Activated CD8-positive, alpha-beta memory T cell treated with anti-CD3 and anti-CD28 coated beads, Interleukin-2, amount 50 U/mL, for 24 hours (primary cell): ENCODE data around the gene CLRN2.

Source experiments
- DNase-seq: peaks from one replicate; pipeline ENCODE4 v3.0.0-alpha.2; 2020; ENCODE audit errors: extremely low read depth

Gene CLRN2, protein sequence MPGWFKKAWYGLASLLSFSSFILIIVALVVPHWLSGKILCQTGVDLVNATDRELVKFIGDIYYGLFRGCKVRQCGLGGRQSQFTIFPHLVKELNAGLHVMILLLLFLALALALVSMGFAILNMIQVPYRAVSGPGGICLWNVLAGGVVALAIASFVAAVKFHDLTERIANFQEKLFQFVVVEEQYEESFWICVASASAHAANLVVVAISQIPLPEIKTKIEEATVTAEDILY

DNA sequence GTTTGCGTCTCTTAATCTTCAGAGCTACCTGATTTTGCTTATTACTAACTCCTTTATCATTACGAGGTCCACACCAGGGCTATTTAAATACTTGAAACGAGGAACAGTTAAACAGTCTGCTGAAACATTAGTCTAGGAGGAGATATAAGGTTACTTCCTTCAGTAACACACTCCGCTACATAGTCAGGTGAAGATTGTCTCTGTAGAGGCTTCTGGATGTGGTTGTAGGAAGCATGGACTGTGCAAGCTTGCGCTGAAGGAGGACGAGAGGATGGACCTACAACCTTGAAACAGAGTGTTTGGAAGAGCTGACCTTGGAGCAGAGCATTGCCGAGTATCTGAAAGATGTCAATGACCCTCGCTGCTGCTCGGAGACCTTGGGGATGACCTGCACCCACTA is at the start of gene CLRN2:
Gene CLRN2 (plus strand): TSS at position 301 of the 400 bp plus-strand sequence. CDS start 102 bp downstream, outside the sequence.
- no peak for DNase-seq

DNA sequence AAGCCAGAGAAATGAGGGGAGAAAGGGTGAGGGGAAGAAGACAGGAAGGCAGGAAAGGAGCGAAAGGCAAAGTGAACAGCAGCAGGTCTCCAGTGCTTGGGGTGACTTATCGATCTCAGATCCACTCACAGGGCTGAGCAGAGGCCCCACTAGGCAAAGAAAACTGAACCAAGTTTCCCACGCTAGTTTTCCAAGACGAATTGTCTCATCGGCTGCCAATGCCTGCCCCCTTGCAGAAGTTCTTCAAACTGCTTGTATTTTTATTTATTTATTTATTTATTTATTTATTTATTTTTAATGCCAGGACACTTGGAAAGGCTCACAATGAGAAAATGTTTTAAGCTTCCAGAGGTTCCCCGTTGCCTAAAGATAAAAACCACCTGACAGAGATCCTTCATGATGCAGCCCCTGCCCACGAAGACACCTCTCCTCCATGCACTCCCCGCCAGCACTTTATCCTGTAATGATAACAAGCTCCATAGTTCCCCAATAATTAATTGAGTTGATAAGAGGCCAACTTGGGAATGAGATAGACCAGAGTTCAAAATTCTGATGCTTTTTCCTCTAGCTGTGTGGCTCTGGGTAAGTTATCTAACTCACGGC is 46.2 kb upstream of the CLRN2 start:
- DNase-seq = no peak

DNA sequence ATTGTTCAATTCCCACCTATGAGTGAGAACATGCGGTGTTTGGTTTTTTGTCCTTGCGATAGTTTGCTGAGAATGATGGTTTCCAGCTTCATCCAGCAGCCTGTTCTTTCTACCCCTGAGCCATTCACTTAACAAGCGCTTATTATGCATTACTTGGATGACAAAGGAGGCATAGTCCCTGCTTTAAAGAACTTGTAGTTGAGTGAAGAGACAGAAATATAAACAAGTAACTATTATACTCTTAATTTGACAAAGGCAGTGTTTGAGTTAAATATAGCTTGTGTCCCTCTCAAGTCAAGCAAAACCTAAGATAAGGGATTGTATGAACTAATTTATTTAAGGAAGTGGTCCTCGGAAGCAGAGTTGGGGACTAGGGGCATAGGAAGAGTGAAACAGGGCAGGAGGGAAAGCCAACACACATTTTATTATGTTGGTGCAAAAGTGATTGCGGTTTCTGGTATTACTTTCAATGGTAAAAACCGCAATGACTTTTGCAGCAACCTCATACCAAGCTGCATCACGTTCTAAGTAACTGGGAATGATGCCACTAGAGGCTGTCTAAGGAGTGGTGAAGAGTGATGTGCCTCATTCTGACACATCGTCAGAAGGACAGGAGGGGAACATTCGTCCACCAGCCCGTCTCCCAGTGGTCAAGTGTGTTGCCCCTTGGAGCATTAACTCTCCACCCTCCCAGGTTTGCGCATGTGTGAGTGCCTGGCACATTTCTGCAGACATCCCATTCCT is 44.9 kb upstream of the CLRN2 start:
- DNase-seq = no peak

- no peak for DNase-seq
These were observed 39.5 kb upstream of the CLRN2 start for GRCh38 chr4:17475481-17475880.

- DNase-seq = no peak
These were observed 38.1 kb upstream of the CLRN2 start for GRCh38 chr4:17476853-17477252.

DNA sequence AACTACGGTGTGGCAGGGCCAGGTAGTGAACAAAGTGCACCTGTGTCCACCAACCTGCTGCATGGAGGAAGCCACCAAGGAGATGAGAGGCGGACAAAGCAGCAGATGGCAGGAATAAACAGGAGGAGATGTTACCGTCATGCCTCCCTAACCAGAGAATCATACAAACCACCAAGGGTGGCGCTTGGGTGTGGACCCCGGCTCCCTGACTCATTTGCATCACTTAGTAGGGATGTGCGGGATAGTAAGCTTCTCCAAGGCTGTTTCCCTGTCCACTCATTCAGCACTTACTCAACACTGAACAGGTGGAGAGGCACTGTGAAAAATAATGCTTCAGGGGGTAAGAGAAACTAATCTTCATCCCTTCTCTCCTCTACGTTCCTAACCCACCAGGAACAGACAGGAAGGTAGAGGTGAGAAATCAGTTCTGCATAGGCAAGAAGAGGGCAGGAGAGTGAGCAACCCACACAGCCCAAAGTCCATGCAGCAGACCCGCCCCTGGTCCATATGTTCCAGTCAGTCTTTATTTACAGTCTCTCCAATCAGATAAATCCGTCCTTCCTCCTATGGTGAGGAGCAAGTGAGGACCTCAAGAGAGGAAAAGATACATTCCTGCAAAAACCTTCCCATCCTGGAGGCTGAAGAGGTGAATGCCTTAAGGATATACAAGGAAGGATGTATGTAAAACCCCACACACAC is 37.0 kb upstream of the CLRN2 start:
- no peak for DNase-seq

DNA sequence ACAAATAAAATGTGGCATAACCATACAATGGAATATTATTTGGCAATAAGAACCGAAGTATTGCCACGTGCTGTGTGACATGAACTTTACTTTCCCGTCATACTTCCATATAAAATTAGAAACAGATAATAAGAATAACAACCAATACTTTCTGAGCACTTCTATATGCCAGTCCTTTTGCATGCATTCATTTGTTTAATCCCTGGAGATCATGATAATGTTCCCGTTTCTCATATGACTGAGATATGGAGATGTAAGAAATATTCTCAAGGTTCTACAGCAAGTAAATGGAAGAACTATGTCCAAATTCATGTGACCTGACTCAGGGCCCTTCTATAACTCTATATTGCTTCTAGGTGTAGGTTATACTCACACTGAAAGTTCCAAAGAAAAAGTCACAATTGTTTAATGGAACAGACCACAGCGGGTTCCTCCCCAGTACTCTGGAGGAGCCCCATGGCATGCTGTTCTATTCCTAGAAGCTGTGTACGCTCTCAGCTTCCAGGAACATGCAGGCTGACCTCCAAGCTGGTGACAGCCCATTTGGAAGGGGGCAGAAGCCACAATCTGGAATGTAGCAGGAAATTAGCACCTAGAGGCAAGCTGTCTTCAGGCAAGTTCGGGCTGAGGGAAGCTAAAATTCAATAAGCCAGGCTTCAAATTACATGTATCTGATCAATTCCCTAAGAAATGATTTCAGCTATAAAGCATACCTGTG is 34.6 kb upstream of the CLRN2 start:
- no peak for DNase-seq

DNA sequence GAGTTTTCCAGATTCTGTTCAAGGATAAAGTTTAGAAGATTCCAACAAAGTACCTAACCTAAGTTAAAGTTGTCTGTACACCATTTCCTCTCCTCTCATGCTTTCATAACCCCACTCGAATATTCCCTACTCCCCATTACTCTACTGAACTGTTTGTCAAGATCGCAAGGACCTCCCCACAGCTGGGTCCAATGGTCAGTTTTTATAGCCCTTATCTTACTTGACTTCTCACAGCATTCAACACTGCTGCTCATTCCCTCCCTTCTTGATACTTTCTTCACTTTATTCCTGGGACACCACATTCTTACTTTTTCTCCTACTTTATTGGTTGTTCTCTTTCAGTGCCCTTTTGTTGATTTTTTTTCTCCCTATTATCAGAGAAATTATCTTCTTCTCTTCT is 34.0 kb upstream of the CLRN2 start:
- no peak for DNase-seq

- no peak for DNase-seq
These were observed 32.2 kb upstream of the CLRN2 start for GRCh38 chr4:17482716-17483115.

- no peak for DNase-seq
These were observed 25.8 kb upstream of the CLRN2 start for GRCh38 chr4:17489123-17489522.

GRCh38 chr4:17489721-17490120 is 25.2 kb upstream of the CLRN2 start:
- DNase-seq = no peak

DNA sequence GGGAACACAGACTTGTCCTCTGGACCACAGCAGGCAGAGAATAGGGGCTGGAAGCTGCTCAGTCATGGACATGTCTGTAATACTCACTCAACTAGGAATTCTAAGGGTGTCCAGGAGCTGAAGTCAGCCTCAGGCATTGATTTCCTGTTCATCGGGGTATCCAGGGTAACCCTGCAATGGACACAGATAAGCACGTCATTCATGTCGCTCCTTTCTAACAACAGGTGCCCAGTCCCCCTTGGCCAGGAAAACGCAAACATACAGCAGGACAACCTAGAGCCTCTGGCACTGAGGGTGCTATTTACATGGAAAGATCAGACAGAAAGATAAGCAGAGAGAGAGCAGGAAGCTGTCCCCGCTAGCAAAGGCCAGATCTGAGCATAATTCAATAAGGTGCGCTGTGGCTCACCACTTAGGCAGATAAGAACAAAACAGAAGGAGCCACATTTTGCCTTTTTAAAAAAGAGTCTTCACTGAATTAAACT is 24.3 kb upstream of the CLRN2 start:
- no peak for DNase-seq

DNA sequence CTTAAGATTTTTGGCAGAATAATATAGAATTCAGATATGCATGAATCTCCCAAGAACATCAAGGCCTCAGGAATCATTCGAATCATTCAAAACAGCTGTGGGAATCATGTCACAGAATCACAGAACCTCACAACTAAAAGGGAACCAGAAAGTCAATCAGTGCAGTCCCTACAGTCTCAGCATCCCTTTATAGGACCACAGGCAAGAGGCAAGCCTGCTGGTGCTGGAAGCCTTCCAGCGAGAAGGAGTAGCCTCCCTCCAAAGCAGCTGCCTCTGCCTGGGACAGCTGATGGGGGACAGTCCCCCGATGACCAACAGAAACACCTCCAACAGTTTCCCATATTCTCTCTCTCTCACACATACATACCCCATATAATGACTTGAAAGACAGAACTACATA is 23.8 kb upstream of the CLRN2 start:
- no peak for DNase-seq

DNA sequence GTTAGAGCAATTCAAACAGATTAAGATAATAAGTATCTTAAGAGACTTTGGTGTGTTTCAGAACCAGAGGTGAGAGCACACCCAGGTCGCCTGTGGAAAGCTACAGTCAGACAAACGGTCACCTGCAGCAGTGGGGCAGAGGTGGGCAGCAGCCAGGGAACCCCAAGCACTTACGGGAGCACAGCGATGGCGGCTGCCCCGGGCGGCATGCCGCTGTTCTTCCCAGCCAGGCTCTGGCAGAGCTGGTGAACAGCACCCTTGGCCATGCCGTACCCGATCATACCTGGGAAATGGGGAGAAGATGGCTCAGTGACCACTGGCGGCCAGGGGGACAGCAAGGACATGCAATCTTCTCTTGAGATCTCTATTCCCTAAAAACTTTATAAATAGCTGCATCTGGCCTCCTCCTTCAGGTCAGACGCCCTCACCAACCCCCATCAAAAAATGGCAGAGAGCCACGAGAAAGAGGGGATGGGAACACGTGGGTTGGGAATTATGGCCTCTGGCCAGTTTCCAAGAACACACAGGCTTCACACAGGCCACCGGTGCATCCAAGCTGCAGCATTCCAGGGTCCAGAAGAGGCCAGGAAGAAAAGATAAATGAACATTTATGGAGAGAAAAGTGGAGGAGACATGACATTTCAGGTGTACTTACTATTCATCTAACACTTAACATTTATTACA is 22.8 kb upstream of the CLRN2 start:
- DNase-seq = no peak

DNA sequence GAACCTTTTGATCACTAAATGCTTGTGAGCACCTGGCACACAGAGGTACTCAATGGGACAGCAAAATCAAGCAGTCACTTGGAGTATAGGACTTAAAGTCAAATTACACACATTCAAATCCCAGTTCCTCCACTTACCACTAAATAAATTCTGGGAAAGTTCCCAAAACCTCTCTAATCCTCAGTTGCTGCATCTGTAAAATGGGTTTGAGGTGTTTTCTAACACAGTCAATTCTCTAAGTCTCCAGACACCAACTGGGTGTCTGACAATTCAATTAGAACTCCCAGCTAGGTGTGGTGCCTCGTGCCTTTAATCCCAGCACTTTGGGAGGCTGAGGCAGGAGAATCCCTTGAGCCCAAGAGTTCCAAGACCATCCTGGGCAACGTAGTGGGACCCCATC is 22.1 kb upstream of the CLRN2 start:
- DNase-seq = no peak

DNA sequence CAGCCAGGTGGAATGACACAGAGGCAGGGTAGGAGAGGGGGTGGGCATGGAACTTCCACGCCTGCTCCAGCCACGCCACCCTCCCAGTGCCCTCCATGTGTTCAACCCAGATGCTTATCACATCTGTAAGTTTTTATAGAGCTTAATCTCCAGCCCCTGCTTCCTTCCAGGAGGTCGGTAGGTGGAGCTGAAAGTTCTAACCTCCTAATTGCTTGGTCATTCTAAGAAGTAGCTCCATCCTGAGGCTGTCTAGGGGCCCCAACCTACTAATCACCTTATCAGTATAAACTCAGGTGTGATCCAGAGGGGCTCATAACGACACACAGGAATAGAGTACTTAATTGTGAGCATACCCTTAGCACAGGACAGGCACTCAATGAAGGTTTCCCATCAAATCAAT is 21.3 kb upstream of the CLRN2 start:
- DNase-seq = no peak

DNA sequence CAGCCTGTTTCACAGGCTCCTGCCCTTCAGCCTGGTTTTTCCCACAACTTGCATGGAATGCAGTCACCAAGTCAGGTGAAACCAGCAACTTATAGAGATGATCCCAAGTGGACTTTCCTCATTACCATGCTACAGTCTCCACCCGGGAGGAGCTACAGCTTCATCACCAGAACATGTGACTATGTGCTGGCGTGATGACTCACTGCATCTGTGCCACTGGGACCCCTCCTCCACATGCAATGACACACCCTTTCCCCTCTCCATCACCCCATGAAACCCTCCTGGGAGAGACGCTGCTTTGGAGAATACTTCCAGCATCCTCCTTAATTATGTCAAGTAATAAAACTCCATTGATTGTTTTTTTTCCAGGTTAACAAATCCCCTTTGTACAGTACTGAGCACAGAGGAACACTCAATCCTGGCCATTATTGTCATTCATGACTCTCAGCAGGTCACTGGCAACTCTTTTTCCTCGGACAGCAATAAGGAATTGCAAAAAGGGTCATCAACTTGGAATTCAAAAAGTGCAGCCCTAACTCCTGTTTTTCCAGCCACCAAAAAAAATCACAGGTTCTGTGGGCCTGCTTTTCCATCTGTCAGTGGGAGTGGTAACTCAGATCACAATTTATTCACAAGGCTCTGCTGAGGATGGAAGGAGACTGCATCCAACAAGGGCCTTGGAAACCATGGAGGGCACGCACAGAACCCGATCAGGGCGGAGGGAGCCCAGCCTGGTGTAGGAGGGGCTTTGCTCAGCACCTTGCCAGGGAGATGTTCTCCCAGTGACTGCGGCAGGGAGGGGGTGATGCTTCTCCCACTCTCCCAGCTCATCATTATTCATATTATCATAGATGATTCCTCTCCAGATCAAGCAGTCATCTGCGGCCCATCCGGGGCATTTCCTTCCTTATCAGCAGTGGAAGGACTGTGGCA is 20.4 kb upstream of the CLRN2 start:
- DNase-seq = no peak

DNA sequence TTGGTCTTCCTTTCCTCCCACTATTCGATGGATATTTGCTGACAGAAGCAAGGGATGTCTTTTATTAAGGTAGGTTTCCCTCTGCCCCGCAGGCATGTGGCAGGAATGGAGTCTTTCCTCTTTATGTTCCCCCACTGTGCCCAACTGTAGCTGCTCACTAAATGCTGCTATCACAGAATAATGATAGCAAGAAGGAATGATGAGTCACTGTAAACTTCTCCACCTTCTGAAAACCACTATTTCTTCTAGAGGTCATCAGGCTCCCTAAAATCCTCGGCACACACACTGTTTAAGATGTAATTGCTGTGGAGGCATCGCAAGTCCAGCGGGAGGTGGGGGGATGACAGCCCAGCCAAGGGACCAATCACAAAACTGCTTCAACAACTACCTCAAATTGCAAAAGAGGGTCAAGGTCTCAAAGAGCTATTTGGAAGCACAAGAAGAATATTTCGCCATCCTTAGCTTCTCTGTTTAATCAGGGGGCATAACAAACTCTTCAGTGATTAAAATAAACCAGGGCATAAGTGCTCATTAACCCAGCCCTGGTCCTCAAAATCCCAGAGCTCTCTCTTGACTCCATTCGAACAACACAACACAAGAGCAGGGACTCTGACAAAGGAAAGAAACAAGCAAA is 17.0 kb upstream of the CLRN2 start:
- DNase-seq = no peak

DNA sequence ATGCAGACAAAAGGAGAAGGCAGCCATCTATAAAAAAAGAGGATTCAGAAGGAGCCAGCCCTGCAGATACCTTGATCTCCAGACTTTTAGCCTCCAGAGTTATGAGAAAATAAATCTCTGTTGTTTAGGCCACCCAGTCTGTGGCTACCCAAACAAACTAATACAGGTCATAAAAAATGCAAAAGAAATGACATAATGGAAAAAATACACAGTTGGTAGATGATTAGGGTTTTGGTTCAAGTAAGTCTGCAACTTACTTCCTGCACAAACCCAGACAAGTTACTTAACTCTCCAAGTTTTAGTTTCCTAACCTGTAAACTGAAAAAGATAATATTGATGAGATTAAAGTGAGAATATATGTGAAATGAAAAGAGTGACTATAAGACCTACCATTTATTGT is 14.4 kb upstream of the CLRN2 start:
- DNase-seq = no peak

DNA sequence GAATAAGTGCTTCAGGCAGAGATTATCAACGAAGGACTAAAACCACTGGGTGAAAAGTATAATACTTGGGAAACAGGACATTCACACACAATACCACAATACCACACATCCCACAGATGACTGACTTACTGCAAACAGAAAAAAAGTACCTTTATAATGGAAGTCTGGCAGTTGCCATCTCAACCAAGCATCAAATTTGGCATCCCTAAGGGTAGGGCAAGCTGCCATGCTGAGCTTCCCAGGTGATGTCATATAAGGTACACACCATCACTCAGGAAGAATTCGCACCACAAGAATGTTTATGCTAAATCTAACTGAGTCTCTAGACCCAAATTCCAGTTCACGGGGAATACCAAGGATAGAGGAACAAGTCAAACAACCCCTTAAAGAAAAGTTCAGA is 12.2 kb upstream of the CLRN2 start:
- no peak for DNase-seq
